GM18526 (cell line): Measurements from ENCODE around the gene FOXL2.

Experiments
- POLR2A ChIP-seq: IDR thresholded peaks from 3 replicates; pipeline ENCODE4 v1.6.1; 2011; ENCODE audit not compliant: insufficient read length; ENCODE audit errors: extremely low read depth

The FOXL2 gene

GRCh38 chr3:138939561-138940241 lies 7.2 kb downstream of the FOXL2 start:
- no peak for TF ChIP-seq POLR2A

GRCh38 chr3:138938877-138939560 lies 7.9 kb downstream of the FOXL2 start:
- TF ChIP-seq POLR2A: no peak

- TF ChIP-seq POLR2A: no peak
These were observed 8.7 kb downstream of the FOXL2 start for GRCh38 chr3:138938056-138938876.

GRCh38 chr3:138937690-138938055 lies 9.3 kb downstream of the FOXL2 start:
- no peak for TF ChIP-seq POLR2A

- no peak for TF ChIP-seq POLR2A
These were observed 9.9 kb downstream of the FOXL2 start for GRCh38 chr3:138936741-138937689.

- no peak for TF ChIP-seq POLR2A
These were observed 10.8 kb downstream of the FOXL2 start for GRCh38 chr3:138935863-138936740.

GRCh38 chr3:138935505-138935862 lies 11.5 kb downstream of the FOXL2 start:
- TF ChIP-seq POLR2A: no peak

GRCh38 chr3:138933981-138934691 lies 12.8 kb downstream of the FOXL2 start:
- TF ChIP-seq POLR2A: no peak

- no peak for TF ChIP-seq POLR2A
These were observed 13.8 kb downstream of the FOXL2 start for GRCh38 chr3:138933068-138933668.

- no peak for TF ChIP-seq POLR2A
These were observed 18.1 kb downstream of the FOXL2 start for GRCh38 chr3:138928727-138929372.

- no peak for TF ChIP-seq POLR2A
These were observed 23.4 kb downstream of the FOXL2 start for GRCh38 chr3:138923531-138923994.

GRCh38 chr3:138921316-138922292 lies 25.3 kb downstream of the FOXL2 start:
- TF ChIP-seq POLR2A: no peak

GRCh38 chr3:138919325-138919724 lies 27.6 kb downstream of the FOXL2 start:
- TF ChIP-seq POLR2A: no peak
